ENCODE results near the gene EGR2.

GRCh38 chr10:62853710-62854109, 37.5 kb upstream of the EGR2 start:
- TF ChIP-seq CTCF (IDR thresholded peaks at IDR 0.05): no peak
- TF ChIP-seq POLR2AphosphoS5 (IDR thresholded peaks at IDR 0.05; ENCODE audit: low read depth, low read length): no peak

All from Panc1 (cell line).